Aorta (tissue), 5 donors: Measurements from ENCODE around the gene CTNNA2. TPM values are rescaled to one million over a fixed set of nuclear protein-coding genes. Genes with fewer than 3 reads are reported as not detected.

Experiments
- ATAC-seq: fragments of 200-7000 bp; cut with Tn5 transposase; one replicate; pipeline ENCODE4 v1.9.1; 2022; ENCODE audit warnings: moderate library complexity; ENCODE audit not compliant: low FRiP score
- DNase-seq, 2 donors: peaks; one replicate each; pipeline ENCODE4 v3.0.0-alpha.2; 2020
- H3K27ac ChIP-seq, 2 donors: one replicate each; pipeline ENCODE4 v1.5.1; 2013; ENCODE audit warnings: low read length in 2 of 2, mild to moderate bottlenecking in 2 of 2, moderate library complexity in 2 of 2, control low read depth in 1 of 2, inconsistent platforms in 1 of 2, low read depth in 1 of 2
- H3K27me3 ChIP-seq, 2 donors: one replicate each; pipeline ENCODE4 v1.6.1; 2013; ENCODE audit warnings: control low read depth in 1 of 2, low read length in 1 of 2, mild to moderate bottlenecking in 1 of 2, moderate library complexity in 1 of 2; ENCODE audit not compliant: insufficient read depth in 2 of 2, control insufficient read depth in 1 of 2
- H3K36me3 ChIP-seq, 2 donors: one replicate each; pipeline ENCODE4 v1.6.1; 2013; ENCODE audit warnings: control low read depth in 1 of 2, low read length in 1 of 2, mild to moderate bottlenecking in 1 of 2; ENCODE audit not compliant: insufficient read depth in 2 of 2, control insufficient read depth in 1 of 2
- H3K4me1 ChIP-seq, 2 donors: one replicate each; pipeline ENCODE4 v1.6.1; 2013; ENCODE audit warnings: low read length in 2 of 2, control low read depth in 1 of 2, mild to moderate bottlenecking in 1 of 2, moderate library complexity in 1 of 2; ENCODE audit not compliant: insufficient read depth in 2 of 2, control insufficient read depth in 1 of 2
- H3K4me3 ChIP-seq, 2 donors: one replicate each; pipeline ENCODE4 v1.5.1; 2013; ENCODE audit warnings: low read length in 2 of 2, control low read depth in 1 of 2, mild to moderate bottlenecking in 1 of 2
- H3K9me3 ChIP-seq: one replicate; pipeline ENCODE4 v1.6.1; 2013; ENCODE audit warnings: mild to moderate bottlenecking, low read length; ENCODE audit not compliant: control insufficient read depth
- WGBS, 2 donors: extraction: QIAGEN DNeasy Blood & Tissue Kit; methylation state at CpG; one replicate each; pipeline ENCODE4 v1.1.7; 2013; 5-methylcytosine and 5-hydroxymethylcytosine counted together
- intact Hi-C, 2 donors: fragments of 100-400 bp; cut with DNase I; formaldehyde crosslinking; loops; one replicate each; pipeline versions ENCODE4 v1.14.2 to v1.15.0; 2022
- polyA plus RNA-seq, 2 donors: library from polyadenylated mRNA; stranded (reverse); fragments of 200-250 nt; gene quantifications; one replicate each; pipeline ENCODE4 v1.2.3, GENCODE V29; 2013
- total RNA-seq, 2 donors: library from RNA; stranded (reverse); fragmentation: NEBNext Ultra II Directional; extraction: Animal tissue kit (Norgen Biotek cat#: 25700); gene quantifications; one replicate each; pipeline ENCODE4 v1.2.1, GENCODE V29; 2021
- donor health status: healthy with polysubstance abuse.
- donor health status: Bipolar disorder and iron deficiency.
- donor health status: DM: no; HTN: no; CAD: no.
- donor health status: DM: no; HTN: no; CAD: no.
- donor health status: DM: yes; HTN: yes; CAD: no.

CTNNA2 gene
- total and polyA plus RNA-seq, 4 donors: 0.05 to 0.12 TPM; not detected in 2

DNA sequence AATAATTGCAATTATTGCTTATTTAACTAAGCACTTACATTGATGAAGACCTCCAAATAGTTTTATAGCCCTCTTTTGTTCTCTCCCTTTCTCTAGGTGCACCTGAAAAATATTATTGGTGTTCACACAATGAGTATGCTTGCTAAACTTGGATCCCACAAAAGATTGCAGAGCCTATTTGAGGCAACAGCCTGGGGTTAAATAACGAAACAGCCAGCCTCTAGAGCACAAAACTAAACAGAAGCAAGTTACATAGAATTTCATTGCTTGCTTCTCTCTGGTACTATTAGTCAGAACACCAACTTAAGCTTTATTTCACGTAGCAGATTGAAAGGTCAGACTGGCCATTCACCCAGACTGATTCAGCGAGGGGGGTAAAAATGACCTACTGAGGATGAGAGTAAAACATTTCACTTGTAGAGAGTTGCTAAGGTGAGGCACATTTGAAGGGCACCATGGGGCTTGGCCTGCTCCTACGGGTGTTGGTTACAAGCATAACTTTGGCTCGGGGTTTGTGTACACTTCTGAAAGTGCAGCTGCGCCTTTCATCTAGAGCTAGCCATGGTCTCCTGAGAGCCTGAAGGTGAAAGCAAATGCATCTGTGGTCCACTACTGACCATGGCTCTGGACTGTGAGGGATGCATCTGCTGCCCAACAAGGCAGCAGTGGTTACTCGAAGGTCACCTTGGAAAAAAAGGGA lies 1016.8 kb downstream of the CTNNA2 start:
- 77 to 86% methylated on average over 7 of the region's 7 CpGs for WGBS, 2 donors
- Histone ChIP-seq H3K4me3 (no peak overlapping the region), H3K4me1 (no peaks in the 10 kb centered on the region), H3K9me3 (no peaks in the 10 kb centered on the region), H3K36me3 (no peaks in the 10 kb centered on the region), H3K27me3 (no peaks in the 10 kb centered on the region), H3K27ac (no peak overlapping the region)
- intact Hi-C loops: no loop called here
- ATAC-seq (no peak), DNase-seq (no peak)

DNA sequence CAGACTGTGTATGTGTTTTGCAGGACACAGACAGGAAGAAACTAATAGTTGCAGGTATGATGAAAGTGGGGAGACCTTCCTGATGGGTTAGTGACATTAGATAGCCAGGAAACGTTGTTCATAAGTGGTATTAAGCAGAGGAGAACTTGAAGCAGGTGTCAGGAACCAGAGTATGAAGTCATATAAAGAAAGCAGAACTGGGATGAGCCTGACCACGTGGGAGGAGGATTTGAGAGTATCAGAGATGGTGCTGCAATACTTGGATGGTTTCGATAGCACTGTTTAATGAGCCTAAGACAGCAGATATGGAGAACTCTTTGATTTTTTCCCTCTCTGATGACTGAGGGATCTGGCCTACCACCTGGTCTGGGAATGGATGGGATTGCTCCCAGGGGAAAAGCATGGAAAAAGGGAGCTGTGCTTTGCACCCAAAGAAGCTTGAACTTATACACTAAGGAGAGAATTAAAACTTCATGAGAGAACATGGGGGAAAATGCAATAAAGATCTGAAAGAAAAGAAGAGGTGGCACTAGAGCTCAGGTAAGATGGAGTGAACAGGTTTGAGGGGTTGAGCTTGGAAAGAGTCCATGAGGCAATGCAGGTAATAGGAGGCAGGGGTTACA lies 1017.7 kb downstream of the CTNNA2 start:
- Histone ChIP-seq H3K27ac (no peak overlapping the region), H3K9me3 (no peaks in the 10 kb centered on the region), H3K4me3 (no peak overlapping the region), H3K27me3 (no peaks in the 10 kb centered on the region), H3K36me3 (no peaks in the 10 kb centered on the region), H3K4me1 (no peaks in the 10 kb centered on the region)
- no peak for DNase-seq
- intact Hi-C loops: no loop called here
- ATAC-seq: no peak
- WGBS, 2 donors: 54 to 71% methylated on average over 3 of the region's 3 CpGs

DNA sequence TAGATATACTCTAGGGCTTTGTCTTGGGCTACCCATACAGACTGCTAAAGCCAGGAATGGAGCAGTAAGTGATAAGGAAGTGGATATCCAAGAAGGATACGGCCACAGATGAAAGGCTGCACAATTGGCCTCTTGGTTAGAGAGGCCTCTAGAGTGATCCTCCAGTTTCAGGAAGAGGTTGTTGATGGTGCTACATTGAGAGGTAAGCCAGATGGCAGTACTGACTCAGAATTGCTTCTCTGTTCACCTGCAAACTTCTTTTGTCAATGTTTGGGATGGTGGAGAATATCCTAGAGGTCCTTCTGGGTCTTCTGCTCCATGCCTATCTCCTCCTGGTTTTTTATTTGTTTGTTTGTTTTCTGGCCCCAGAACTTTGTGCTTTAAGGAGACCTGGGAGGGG lies 1018.5 kb downstream of the CTNNA2 start:
- Histone ChIP-seq H3K36me3 (no peaks in the 10 kb centered on the region), H3K27ac (no peak overlapping the region), H3K4me1 (no peaks in the 10 kb centered on the region), H3K27me3 (no peaks in the 10 kb centered on the region), H3K4me3 (no peak overlapping the region), H3K9me3 (no peaks in the 10 kb centered on the region)
- intact Hi-C loops: no loop called here
- 79 to 85% methylated on average over 1 of the region's 1 CpG for WGBS, 2 donors
- no peak for ATAC-seq
- DNase-seq: no peak

DNA sequence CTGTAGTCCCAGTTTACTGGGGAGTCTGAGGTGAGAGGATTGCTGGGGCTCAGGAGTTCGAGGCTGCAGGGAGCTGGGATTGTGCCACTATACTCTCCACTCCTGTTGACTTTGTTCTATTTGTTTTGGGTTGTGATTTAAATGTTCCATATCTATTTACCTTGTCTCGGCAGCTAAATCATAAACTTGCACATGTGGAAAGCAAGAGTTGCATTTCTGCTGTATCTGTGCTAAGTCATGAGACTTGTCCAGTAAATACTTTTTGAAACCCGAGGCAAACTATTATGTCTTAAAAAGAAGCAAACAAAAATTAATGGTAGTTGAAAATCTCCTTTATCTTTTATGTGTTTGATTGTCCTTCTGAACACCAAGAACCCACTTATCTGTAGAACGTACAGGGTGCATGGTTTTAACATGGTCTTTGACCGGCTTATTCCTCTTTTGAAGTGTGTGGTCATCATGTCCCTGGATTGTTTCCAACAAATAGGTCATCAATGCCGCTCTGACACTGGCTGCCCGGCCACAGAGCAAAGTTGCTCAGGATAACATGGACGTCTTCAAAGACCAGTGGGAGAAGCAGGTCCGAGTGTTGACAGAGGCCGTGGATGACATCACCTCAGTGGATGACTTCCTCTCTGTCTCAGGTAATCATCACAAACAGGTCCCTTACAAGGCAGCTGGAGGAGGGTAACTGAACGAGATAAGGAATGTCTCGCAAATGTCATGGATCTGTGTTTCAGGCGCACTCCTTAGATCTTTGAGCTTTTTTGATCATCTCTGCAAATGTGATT lies 1032.8 kb downstream of the CTNNA2 start:
- Histone ChIP-seq H3K4me1 (no peaks in the 10 kb centered on the region), H3K36me3 (no peaks in the 10 kb centered on the region), H3K9me3 (peaks cover 2% of the 10 kb centered on the region), H3K4me3 (no peak overlapping the region), H3K27me3 (no peaks in the 10 kb centered on the region), H3K27ac (no peak overlapping the region)
- no peak for ATAC-seq
- no peak for DNase-seq
- WGBS, 2 donors: 82 to 86% methylated on average over 13 of the region's 13 CpGs
- intact Hi-C loops: no loop called here

DNA sequence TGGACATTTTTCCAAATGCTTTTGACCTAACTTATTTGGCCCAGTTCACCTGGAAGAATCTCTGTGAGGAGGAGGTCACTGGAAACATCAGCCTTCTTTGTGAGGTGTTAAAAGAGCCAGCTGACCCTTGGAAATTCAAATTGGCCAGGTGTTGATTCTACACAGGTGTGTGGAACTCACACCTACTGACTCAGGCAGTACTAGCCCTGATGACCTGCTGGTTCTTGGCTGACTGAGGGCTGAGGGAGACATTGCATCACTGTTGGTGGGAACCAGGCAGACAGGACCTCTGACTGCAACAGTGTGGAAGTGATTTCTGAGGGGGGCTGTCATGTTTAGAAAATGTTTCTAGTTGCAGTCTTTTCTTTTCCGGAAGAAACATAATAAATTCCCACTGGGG lies 1033.9 kb downstream of the CTNNA2 start:
- no peaks in the 10 kb centered on the region for H3K27me3 ChIP-seq
- ATAC-seq: no peak
- intact Hi-C loops: no loop called here
- peaks cover 2% of the 10 kb centered on the region for H3K9me3 ChIP-seq
- H3K4me1 ChIP-seq: no peaks in the 10 kb centered on the region
- no peak for DNase-seq
- no peak overlapping the region for H3K27ac ChIP-seq
- H3K4me3 ChIP-seq: no peak overlapping the region
- WGBS, 2 donors: 80 to 84% methylated on average over 1 of the region's 1 CpG
- H3K36me3 ChIP-seq: no peaks in the 10 kb centered on the region

DNA sequence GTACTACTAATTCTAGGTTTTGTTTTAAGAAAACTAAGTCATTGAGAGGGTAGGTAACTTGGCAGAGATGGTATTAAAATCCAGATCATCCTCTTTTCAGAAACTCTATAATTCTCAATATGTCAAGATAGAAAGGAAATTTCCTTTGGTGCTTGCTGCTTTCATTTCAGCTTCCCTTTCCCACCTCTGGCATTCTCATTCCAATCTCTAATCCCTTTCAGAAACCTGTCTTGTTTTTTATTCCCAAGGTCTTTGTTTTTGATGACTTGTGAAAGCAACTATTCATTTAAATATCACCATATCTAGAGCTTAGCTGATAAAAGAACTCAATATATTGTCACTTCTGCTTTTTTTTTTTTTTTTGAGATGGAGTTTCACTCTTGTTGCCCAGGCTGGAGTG lies 1034.5 kb downstream of the CTNNA2 start:
- intact Hi-C loops: no loop called here
- peaks cover 2% of the 10 kb centered on the region for H3K9me3 ChIP-seq
- no peaks in the 10 kb centered on the region for H3K36me3 ChIP-seq
- H3K27me3 ChIP-seq: no peaks in the 10 kb centered on the region
- no peak for DNase-seq
- H3K27ac ChIP-seq: no peak overlapping the region
- no peaks in the 10 kb centered on the region for H3K4me1 ChIP-seq
- no peak overlapping the region for H3K4me3 ChIP-seq
- no peak for ATAC-seq

DNA sequence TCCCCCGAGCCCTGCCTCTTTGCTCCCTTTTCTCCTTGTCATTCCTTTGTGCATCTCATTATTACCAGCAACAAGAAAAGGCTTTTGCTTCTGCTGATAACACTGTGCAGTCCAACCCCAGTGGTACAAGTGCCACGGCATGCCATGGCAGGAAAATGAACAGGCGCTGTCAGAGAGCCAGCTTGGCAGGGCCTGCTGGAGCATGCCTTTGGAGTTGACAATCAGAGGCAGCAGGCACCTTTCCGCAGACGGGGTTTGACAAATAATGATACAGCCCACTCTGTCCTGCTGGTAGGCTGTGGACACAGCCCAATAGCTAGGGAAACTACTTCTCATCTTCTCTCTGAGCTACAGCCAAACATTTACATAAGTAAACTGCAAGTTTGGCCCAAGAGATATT lies 1035.6 kb downstream of the CTNNA2 start:
- Histone ChIP-seq H3K27me3 (no peaks in the 10 kb centered on the region), H3K36me3 (no peaks in the 10 kb centered on the region), H3K9me3 (peaks cover 2% of the 10 kb centered on the region), H3K4me3 (no peak overlapping the region), H3K27ac (no peak overlapping the region), H3K4me1 (no peaks in the 10 kb centered on the region)
- ATAC-seq (no peak), DNase-seq (no peak)
- intact Hi-C loops: no loop called here
- WGBS, 2 donors: 27 to 35% methylated on average over 5 of the region's 5 CpGs

DNA sequence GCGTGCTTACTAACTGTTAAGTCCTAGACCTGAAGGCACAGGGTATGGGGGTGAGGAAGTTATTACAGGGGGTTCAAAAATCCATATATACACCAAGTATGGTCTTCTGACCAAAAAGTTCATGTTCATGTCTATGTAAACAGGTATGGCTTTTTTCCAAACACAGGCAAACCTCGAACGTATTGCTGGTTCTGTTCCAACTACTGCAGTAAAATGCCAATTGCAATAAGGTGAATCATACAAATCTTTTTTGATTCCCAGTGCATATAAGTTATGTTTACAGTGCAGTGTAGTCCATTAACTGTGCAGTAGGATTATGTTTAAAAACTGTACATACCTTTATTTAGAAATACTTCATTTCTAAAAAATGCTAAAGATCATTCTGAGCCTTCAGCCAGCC lies 1037.0 kb downstream of the CTNNA2 start:
- 45 to 51% methylated on average over 3 of the region's 3 CpGs for WGBS, 2 donors
- Histone ChIP-seq H3K4me3 (no peak overlapping the region), H3K9me3 (peaks cover 2% of the 10 kb centered on the region), H3K27ac (no peak overlapping the region), H3K27me3 (no peaks in the 10 kb centered on the region), H3K4me1 (no peaks in the 10 kb centered on the region), H3K36me3 (no peaks in the 10 kb centered on the region)
- ATAC-seq (no peak), DNase-seq (no peak)
- intact Hi-C loops: no loop called here

DNA sequence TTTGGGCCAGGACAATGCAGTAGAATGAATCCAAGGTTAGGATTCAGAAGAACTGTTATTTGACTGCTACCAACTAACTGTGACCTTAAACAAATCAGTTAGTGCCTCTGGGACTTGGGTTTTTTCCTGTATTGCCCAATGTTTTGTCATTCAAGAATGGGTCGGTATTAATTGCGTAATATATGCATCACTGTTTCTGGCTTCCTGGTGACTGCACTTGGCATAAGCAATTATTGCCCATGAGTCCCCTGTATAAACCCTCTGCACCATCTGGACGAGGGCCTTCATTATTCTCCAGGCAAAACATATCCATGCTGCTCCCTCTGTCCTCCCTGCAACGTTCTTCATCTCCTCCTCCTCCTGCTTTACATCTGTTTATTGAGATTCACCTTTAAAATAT lies 1047.5 kb downstream of the CTNNA2 start:
- Histone ChIP-seq H3K4me3 (no peak overlapping the region), H3K27ac (no peak overlapping the region), H3K36me3 (no peaks in the 10 kb centered on the region), H3K4me1 (no peaks in the 10 kb centered on the region), H3K27me3 (no peaks in the 10 kb centered on the region), H3K9me3 (peaks cover 3% of the 10 kb centered on the region)
- no peak for DNase-seq
- 52 to 57% methylated on average over 4 of the region's 4 CpGs for WGBS, 2 donors
- no peak for ATAC-seq
- intact Hi-C loops: no loop called here
